ENCODE results near the gene EP400.
"Not testable (repeated sequence)": the region's sequence is repeated elsewhere in the genome, so short reads cannot be mapped to it uniquely, and the experiment has no call there.

EP400 gene

DNA sequence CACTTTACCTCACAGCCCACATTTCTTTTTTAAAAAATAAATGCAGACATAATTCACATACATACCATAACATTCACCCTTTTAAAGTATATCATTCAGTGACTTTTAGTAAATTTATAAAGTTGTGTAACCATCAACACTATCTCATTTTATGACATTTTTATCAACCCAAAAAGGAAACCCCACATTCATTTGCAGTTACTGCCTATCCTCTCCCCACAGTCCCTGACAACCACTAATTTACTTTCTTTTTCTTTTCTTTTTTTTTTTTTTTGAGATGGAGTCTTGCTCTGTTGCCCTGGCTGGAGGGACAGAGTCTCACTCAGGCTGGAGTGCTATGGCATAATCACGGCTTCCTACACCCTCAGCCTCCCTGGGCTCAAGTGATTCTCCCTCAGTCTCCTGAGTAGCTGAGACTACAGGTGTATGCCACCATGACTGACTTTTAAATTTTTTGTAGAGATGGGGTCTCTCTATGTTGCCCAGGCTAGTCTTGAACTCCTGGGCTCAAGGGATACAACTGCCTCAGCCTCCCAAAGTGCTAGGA, 1.5 kb upstream of the EP400 start:
- no peak for DNase-seq (ENCODE audit: low read depth)

DNA sequence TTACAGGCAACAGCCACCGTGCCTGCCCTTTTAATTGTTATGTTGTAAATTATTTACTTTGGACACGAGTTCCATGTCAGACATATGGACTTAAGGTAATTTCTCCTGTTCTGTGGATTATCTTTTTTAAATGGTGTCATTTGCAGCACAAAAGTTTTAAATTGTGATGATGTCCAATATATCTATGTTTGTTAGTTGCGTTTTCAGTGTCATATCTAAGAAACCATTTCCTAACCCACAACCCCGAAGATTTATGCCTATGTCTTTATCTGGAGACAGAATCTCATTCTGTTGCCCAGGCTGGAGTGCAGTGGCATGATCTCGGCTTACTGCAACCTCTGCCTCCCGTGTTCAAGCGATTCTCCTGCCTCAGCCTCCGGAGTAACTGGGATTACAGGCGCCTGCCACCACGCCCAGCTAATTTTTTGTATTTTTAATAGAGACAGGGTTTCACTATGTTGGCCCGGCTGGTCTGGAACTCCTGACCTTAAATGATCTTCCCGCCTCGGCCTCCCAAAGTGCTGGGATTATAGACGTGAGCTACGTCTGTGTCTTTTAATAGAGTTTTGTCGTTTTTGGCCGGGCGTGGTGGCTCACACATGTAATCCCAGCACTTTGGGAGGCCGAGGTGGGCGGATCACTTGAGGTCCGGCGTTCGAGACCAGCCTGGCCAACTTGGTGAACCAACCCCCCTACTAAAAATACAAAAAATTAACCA, 870 bp upstream of the EP400 start:
- DNase-seq (ENCODE audit: low read depth): not testable (repeated sequence)
- H3K4me3 ChIP-seq (ENCODE audit: low read depth, low read length): peak overlapping the region; percentile 64

More for the DNA sequence above, 1.5 kb upstream of the EP400 start:
- no peak overlapping the region for H3K4me3 ChIP-seq (ENCODE audit: low read depth, low read length)
- TF ChIP-seq, protein P1, sequence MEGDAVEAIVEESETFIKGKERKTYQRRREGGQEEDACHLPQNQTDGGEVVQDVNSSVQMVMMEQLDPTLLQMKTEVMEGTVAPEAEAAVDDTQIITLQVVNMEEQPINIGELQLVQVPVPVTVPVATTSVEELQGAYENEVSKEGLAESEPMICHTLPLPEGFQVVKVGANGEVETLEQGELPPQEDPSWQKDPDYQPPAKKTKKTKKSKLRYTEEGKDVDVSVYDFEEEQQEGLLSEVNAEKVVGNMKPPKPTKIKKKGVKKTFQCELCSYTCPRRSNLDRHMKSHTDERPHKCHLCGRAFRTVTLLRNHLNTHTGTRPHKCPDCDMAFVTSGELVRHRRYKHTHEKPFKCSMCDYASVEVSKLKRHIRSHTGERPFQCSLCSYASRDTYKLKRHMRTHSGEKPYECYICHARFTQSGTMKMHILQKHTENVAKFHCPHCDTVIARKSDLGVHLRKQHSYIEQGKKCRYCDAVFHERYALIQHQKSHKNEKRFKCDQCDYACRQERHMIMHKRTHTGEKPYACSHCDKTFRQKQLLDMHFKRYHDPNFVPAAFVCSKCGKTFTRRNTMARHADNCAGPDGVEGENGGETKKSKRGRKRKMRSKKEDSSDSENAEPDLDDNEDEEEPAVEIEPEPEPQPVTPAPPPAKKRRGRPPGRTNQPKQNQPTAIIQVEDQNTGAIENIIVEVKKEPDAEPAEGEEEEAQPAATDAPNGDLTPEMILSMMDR (IDR thresholded peaks at IDR 0.05; ENCODE audit: low read depth, low read length): no peak
- no peak for TF ChIP-seq MYC (IDR thresholded peaks at IDR 0.05; ENCODE audit: low read depth, low read length)
- TF ChIP-seq, protein P2, sequence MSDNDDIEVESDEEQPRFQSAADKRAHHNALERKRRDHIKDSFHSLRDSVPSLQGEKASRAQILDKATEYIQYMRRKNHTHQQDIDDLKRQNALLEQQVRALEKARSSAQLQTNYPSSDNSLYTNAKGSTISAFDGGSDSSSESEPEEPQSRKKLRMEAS (IDR thresholded peaks at IDR 0.05; ENCODE audit: low read depth, low read length): no peak
- TF ChIP-seq POLR2A (IDR thresholded peaks at IDR 0.05; ENCODE audit: extremely low read depth, insufficient read length): no peak

- peak; percentile 55 for DNase-seq (ENCODE audit: low read depth)
- TF ChIP-seq MYC (IDR thresholded peaks at IDR 0.05; ENCODE audit: low read depth, low read length) (no peak), POLR2A (IDR thresholded peaks at IDR 0.05; ENCODE audit: extremely low read depth, insufficient read length) (no peak)
- TF ChIP-seq, protein P1 (IDR thresholded peaks at IDR 0.05; ENCODE audit: low read depth, low read length): no peak
- TF ChIP-seq, protein P2 (IDR thresholded peaks at IDR 0.05; ENCODE audit: low read depth, low read length): no peak
These were observed 606 bp downstream of the EP400 start for GRCh38 chr12:131950182-131950913.

GRCh38 chr12:131953810-131954209, 4.1 kb downstream of the EP400 start:
- not testable (repeated sequence) for H3K4me3 ChIP-seq (ENCODE audit: low read depth, low read length); DNase-seq (ENCODE audit: low read depth)

More at GRCh38 chr12:131950182-131950913, 606 bp downstream of the EP400 start:
- H3K4me3 ChIP-seq (ENCODE audit: low read depth, low read length): peak overlapping the region; percentile 83

- not testable (repeated sequence) for H3K4me3 ChIP-seq (ENCODE audit: low read depth, low read length); DNase-seq (ENCODE audit: low read depth)
These were observed 4.7 kb downstream of the EP400 start for GRCh38 chr12:131954460-131954859.

DNA sequence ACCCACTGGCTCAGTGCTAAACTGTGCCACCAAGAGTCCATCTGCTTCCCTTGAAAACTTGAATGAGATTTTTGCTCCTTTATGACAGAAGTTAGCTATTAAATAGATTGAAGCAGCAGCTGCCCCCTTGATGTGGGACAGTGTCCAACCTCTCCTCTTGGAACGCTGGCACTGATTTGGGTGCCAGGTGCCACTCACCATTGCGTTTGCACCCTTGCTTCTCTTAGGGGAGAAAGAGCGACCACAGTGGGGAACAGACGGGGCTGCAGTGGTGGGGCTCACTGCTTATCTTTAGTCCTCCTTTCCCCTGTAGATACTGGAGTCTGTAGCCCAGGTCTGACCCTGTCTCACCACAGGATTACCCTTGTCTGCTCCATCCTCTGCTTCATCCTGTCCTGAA, 9.4 kb downstream of the EP400 start:
- no peak for DNase-seq (ENCODE audit: low read depth)
- no peak for TF ChIP-seq POLR2A (IDR thresholded peaks at IDR 0.05; ENCODE audit: extremely low read depth, insufficient read length)
- TF ChIP-seq, protein P1 (IDR thresholded peaks at IDR 0.05; ENCODE audit: low read depth, low read length): no peak
- TF ChIP-seq, protein P2 (IDR thresholded peaks at IDR 0.05; ENCODE audit: low read depth, low read length): no peak
- no peak for TF ChIP-seq MYC (IDR thresholded peaks at IDR 0.05; ENCODE audit: low read depth, low read length)
- H3K4me3 ChIP-seq (ENCODE audit: low read depth, low read length): no peak overlapping the region

GRCh38 chr12:131959641-131960589, 10.2 kb downstream of the EP400 start:
- H3K4me3 ChIP-seq (ENCODE audit: low read depth, low read length): no peak overlapping the region
- no peak for DNase-seq (ENCODE audit: low read depth)
- TF ChIP-seq MYC (IDR thresholded peaks at IDR 0.05; ENCODE audit: low read depth, low read length) (no peak), POLR2A (IDR thresholded peaks at IDR 0.05; ENCODE audit: extremely low read depth, insufficient read length) (no peak)
- TF ChIP-seq, protein P2 (IDR thresholded peaks at IDR 0.05; ENCODE audit: low read depth, low read length): no peak
- TF ChIP-seq, protein P1 (IDR thresholded peaks at IDR 0.05; ENCODE audit: low read depth, low read length): no peak

GRCh38 chr12:131960590-131961325, 11.0 kb downstream of the EP400 start:
- DNase-seq (ENCODE audit: low read depth); H3K4me3 ChIP-seq (ENCODE audit: low read depth, low read length): not testable (repeated sequence)

DNA sequence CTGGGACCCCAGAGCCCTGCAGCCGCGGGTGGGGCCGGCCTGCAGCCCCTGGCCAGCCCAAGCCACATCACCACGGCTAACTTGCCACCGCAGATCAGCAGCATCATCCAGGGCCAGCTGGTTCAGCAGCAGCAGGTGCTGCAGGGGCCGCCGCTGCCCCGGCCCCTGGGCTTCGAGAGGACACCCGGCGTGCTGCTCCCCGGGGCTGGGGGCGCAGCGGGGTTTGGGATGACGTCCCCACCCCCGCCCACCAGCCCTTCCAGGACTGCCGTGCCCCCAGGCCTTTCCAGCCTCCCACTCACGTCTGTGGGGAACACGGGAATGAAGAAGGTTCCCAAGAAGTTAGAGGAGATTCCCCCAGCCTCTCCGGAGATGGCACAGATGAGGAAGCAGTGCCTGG, 11.6 kb downstream of the EP400 start:
- H3K4me3 ChIP-seq (ENCODE audit: low read depth, low read length); DNase-seq (ENCODE audit: low read depth): not testable (repeated sequence)

Data from NB4 (cell line).